Fibroblast of skin of right biceps (primary cell): ENCODE measurements around the gene HIKESHI.

Experiments used
- DNase-seq: peaks from one replicate; pipeline ENCODE4 v3.0.0-alpha.2; 2013

Gene HIKESHI

GRCh38 chr11:86380295-86381059 lies 78.4 kb downstream of the HIKESHI start:
- DNase-seq = no peak

- DNase-seq = peak; percentile 58
Observed at GRCh38 chr11:86383041-86383955, 81.3 kb downstream of the HIKESHI start.

GRCh38 chr11:86386283-86386682 lies 84.2 kb downstream of the HIKESHI start:
- no peak for DNase-seq

- DNase-seq = peak; percentile 28
Observed at GRCh38 chr11:86386746-86387145, 84.7 kb downstream of the HIKESHI start.

GRCh38 chr11:86388198-86388597 lies 86.2 kb downstream of the HIKESHI start:
- DNase-seq = no peak

- no peak for DNase-seq
Observed at GRCh38 chr11:86390487-86390886, 88.4 kb downstream of the HIKESHI start.

- DNase-seq = peak; percentile 44
Observed at GRCh38 chr11:86395061-86395551, 93.1 kb downstream of the HIKESHI start.
